ENCODE measurements around the gene OR10H4.

The OR10H4 gene

GRCh38 chr19:15991602-15992001 lies 42.8 kb downstream of the OR10H4 start:
- no peak overlapping the region for H3K4me3 ChIP-seq (ENCODE audit: low read depth, low read length)
- in situ Hi-C loops (cut with HindIII; ENCODE audit: low sequenced_read_pairs), result no loop called here
- no peak for TF ChIP-seq CTCF (IDR thresholded peaks at IDR 0.05; ENCODE audit: low read depth, low read length)
- DNase-seq (ENCODE audit: low read depth, low spot score), result no peak

- TF ChIP-seq CTCF (IDR thresholded peaks at IDR 0.05; ENCODE audit: low read depth, low read length), result no peak
- H3K4me3 ChIP-seq (ENCODE audit: low read depth, low read length), result no peak overlapping the region
- in situ Hi-C loops (cut with HindIII; ENCODE audit: low sequenced_read_pairs), result no loop called here
- DNase-seq (ENCODE audit: low read depth, low spot score), result no peak
Observed at GRCh38 chr19:15992014-15992413, 43.2 kb downstream of the OR10H4 start.

GRCh38 chr19:15995536-15995935 lies 46.7 kb downstream of the OR10H4 start:
- in situ Hi-C loops (cut with HindIII; ENCODE audit: low sequenced_read_pairs), result no loop called here
- DNase-seq (ENCODE audit: low read depth, low spot score), result no peak
- H3K4me3 ChIP-seq (ENCODE audit: low read depth, low read length), result no peak overlapping the region
- TF ChIP-seq CTCF (IDR thresholded peaks at IDR 0.05; ENCODE audit: low read depth, low read length), result no peak

GRCh38 chr19:15998166-15998565 lies 49.4 kb downstream of the OR10H4 start:
- no peak for DNase-seq (ENCODE audit: low read depth, low spot score)

More at GRCh38 chr19:15998166-15998565, 49.4 kb downstream of the OR10H4 start:
- in situ Hi-C loops (cut with HindIII; ENCODE audit: low sequenced_read_pairs), result no loop called here
- no peak overlapping the region for H3K4me3 ChIP-seq (ENCODE audit: low read depth, low read length)
- no peak for TF ChIP-seq CTCF (IDR thresholded peaks at IDR 0.05; ENCODE audit: low read depth, low read length)
